Brain microvascular endothelial cell (primary cell): ENCODE data around the gene OR7C1.
"Not testable (repeated sequence)": the region's sequence is repeated elsewhere in the genome, so short reads cannot be mapped to it uniquely, and the experiment has no call there.

Source experiments
- DNase-seq: peaks from one replicate; pipeline ENCODE4 v3.0.0-alpha.2; 2020
- H3K27ac ChIP-seq: fragments of 250-450 bp; sonication (Bioruptor Pico); 2 replicates; pipeline ENCODE4 v1.5.1; 2020; ENCODE audit warnings: mild to moderate bottlenecking, moderate library complexity
- H3K27me3 ChIP-seq: fragments of 250-450 bp; sonication (Bioruptor Pico); replicated peaks from 2 replicates; pipeline ENCODE4 v1.5.1; 2020; ENCODE audit warnings: mild to moderate bottlenecking
- H3K36me3 ChIP-seq: fragments of 250-450 bp; sonication (Bioruptor Pico); replicated peaks from 2 replicates; pipeline ENCODE4 v1.5.1; 2020; ENCODE audit warnings: mild to moderate bottlenecking
- H3K4me3 ChIP-seq: 2 replicates; pipeline ENCODE4 v1.5.1; 2011; ENCODE audit warnings: low read depth, mild to moderate bottlenecking, control low read depth, low read length, moderate library complexity
- in situ Hi-C: cut with HindIII; loops from 2 replicates; pipeline ENCODE4 v1.10.0; 2017; ENCODE audit warnings: low sequenced_read_pairs, low pct_ligation_motif_present
- TF ChIP-seq, protein P1 (sequence below): IDR thresholded peaks from 2 replicates; pipeline ENCODE4 v1.5.1; 2011; ENCODE audit warnings: low read depth, mild to moderate bottlenecking, moderate library complexity, low read length, control low read depth, inconsistent platforms; ENCODE audit errors: missing control alignments

Gene OR7C1

GRCh38 chr19:14779151-14779550 lies 55.8 kb downstream of the OR7C1 start:
- in situ Hi-C loops, result no loop called here

DNA sequence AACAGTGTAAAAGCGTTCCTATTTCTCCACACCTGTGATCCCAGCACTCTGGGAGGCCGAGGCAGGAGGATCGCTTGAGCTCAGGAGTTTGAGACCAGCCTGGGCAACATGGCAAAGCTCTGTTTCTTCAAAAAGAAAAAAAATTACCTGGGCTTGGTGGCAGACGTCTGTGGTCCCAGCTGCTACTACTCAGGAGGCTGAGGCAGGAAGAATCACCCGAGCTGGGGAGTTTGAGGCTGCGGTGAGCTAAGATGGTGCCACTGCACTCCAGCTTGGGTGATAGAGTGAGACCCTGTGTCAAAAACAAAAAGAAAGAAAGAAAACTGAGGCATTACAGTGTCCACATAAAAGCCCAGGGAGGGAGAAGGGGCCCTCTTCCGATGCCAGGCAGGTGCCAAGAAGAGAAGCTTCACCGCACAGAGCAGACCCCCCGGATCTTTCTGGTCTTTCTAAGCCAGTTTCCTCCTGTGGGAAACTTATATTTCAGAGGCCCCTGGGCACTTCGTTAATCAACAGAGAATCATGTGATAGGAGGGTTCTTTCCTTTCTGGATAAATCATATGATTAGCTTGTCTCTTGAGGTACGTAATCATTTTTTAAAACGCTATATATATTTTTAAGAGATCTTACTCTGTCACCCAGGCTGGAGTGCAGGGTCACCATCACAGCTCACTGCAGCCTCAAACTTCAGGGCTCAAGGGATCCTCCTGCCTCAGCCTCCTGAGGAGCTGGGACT lies 56.7 kb downstream of the OR7C1 start, which contains the start of gene ADGRE2:
Gene ADGRE2 (minus strand): TSS at position 451 of the 736 bp plus-strand sequence. CDS start 1,804 bp downstream, outside the sequence.
- H3K27ac ChIP-seq, DNase-seq, H3K4me3 ChIP-seq, H3K36me3 ChIP-seq, in situ Hi-C loops, H3K27me3 ChIP-seq: not testable (repeated sequence)

More at GRCh38 chr19:14779151-14779550, 55.8 kb downstream of the OR7C1 start:
- Histone ChIP-seq H3K27me3 (no peaks in the 10 kb centered on the region), H3K27ac (no peak overlapping the region), H3K4me3 (no peak overlapping the region), H3K36me3 (no peaks in the 10 kb centered on the region)
- TF ChIP-seq, protein P1, sequence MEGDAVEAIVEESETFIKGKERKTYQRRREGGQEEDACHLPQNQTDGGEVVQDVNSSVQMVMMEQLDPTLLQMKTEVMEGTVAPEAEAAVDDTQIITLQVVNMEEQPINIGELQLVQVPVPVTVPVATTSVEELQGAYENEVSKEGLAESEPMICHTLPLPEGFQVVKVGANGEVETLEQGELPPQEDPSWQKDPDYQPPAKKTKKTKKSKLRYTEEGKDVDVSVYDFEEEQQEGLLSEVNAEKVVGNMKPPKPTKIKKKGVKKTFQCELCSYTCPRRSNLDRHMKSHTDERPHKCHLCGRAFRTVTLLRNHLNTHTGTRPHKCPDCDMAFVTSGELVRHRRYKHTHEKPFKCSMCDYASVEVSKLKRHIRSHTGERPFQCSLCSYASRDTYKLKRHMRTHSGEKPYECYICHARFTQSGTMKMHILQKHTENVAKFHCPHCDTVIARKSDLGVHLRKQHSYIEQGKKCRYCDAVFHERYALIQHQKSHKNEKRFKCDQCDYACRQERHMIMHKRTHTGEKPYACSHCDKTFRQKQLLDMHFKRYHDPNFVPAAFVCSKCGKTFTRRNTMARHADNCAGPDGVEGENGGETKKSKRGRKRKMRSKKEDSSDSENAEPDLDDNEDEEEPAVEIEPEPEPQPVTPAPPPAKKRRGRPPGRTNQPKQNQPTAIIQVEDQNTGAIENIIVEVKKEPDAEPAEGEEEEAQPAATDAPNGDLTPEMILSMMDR, result no peak
- no peak for DNase-seq

DNA sequence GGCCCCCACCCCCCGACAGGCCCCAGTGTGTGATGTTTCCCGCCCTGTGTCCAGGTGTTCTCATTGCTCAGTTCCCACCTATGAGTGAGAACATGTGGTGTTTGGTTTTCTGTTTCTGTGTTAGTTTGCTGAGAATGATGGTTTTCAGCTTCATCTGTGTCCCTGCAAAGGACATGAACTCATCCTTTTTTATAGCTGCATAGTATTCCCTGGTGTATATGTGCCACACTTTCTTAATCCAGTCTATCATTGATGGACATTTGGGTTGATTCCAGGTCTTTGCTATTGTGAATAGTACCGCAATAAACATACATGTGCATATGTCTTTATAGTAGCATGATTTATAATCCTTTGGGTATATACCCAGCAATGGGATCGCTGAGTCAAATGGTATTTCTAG lies 57.3 kb downstream of the OR7C1 start:
- DNase-seq, H3K36me3 ChIP-seq, H3K27me3 ChIP-seq, in situ Hi-C loops, H3K27ac ChIP-seq, H3K4me3 ChIP-seq: not testable (repeated sequence)

DNA sequence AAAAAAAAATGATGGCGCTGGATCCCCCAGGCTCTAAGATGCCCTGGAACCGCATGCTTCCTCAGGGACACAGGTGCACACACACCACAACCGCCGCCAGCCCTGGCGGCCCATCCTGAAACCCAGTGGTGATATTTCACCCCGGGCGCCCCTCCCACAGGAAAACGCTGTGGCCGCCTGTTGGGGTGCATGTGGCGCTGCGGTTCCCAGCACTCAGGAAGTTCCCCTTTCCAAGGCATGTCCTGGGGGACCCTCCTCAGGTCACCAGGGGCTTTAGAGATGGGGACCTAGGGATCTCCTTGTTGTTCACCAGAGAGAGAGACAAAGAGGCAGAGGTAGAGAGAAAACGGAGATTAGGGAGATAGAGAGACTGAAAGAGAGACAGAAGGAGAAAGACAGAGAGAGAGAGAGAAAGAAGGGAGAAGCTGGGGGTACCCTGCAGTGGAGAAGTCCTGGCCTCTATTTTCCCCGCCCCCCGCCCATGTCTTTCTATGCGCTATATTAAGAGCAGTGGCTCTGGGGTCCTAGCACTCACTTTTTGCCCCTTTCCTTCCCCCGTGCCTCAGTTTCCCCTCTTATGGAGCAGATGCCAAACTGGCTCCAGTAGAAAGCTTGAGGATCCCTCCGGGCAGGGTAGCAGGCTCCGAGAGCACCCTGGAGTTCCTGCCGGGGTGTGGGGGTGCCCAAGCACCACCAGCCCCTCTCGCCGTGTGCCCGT lies 59.0 kb downstream of the OR7C1 start:
- H3K27ac ChIP-seq, result no peak overlapping the region
- H3K4me3 ChIP-seq, result peak overlapping the region; percentile 55
- DNase-seq, result no peak
- no peaks in the 10 kb centered on the region for H3K27me3 ChIP-seq
- in situ Hi-C loops, result no loop called here
- TF ChIP-seq, protein P1, result no peak
- H3K36me3 ChIP-seq, result no peaks in the 10 kb centered on the region

DNA sequence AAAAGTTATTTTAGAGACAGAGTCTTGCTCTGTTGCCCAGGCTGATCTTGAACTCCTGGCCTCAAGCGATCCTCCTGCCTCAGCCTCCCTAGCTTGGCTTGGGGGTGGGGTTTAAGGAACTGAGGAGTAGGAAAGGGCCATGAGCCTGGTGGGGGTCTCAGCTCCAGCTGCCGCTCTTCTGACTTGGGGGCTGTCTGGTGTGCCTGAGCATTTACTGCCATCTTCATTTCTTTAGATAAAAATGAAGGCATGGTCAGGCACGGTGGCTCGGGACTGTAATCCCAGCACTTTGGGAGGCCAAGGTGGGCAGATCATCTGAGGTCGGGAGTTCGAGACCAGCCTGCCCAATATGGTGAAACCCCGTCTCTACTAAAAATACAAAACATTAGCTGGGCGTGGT lies 59.7 kb downstream of the OR7C1 start:
- in situ Hi-C loops, result not testable (repeated sequence)

GRCh38 chr19:14774373-14774772 lies 60.6 kb downstream of the OR7C1 start:
- Histone ChIP-seq H3K27ac (no peak overlapping the region), H3K27me3 (no peaks in the 10 kb centered on the region), H3K4me3 (no peak overlapping the region), H3K36me3 (no peaks in the 10 kb centered on the region)
- in situ Hi-C loops, result no loop called here
- TF ChIP-seq, protein P1, result no peak
- no peak for DNase-seq

More for the DNA sequence above, 59.7 kb downstream of the OR7C1 start:
- H3K4me3 ChIP-seq, H3K36me3 ChIP-seq, H3K27ac ChIP-seq, DNase-seq, H3K27me3 ChIP-seq: not testable (repeated sequence)

DNA sequence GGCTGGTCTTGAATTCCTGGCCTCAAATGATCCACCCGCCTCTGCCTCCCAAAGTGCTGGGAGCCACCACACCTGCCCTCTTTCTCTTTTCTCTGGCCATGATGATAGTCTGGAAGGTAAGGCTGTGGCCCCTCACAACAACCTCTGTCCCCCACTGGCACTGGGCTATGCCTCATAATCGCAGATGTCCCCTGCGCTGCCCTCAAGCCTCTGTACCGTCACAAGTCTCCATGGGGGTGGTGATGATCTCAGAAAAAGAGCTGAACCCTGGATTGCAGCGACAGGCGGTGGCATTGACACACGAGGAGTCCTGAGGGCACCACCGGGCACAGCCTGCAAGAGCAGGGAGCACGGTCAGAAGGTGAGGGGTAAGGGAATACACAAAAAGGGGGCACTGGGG lies 61.3 kb downstream of the OR7C1 start:
- not testable (repeated sequence) for H3K4me3 ChIP-seq

More for the DNA sequence above, 61.3 kb downstream of the OR7C1 start:
- DNase-seq, H3K27ac ChIP-seq, in situ Hi-C loops, H3K27me3 ChIP-seq, H3K36me3 ChIP-seq: not testable (repeated sequence)
